ENCODE data around the gene LENG1.

DNA sequence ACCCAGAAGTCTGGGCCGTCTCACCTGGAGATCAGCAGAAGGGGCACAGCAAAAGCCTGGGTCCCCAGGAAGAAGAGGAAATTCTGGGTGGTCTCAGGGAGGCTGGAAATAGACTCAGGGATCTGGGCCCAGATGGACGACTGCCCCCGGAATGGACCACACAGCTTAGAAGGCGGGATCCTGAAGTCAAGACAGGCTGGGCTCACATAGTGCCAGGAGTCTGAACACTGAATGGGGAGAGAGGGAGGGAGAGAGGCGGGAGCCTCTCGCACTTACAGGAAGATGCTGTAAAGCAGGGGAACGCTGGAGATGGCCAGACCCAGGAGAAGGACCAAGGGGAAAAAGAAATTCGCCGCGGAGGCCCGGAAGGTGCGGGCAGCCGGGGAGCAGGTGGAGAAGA lies 1.3 kb upstream of the LENG1 start:
- TF ChIP-seq CTCF (IDR thresholded peaks at IDR 0.05) (no peak), ZFX (IDR thresholded peaks at IDR 0.05; ENCODE audit: borderline replicate concordance) (no peak)
